SK-MEL-5 (cell line): ENCODE measurements around the gene AR. TPM values are rescaled to one million over a fixed set of nuclear protein-coding genes. Genes with fewer than 3 reads are reported as not detected.

ENCODE experiments used
- DNase-seq: peaks from one replicate; pipeline ENCODE4 v3.0.0-alpha.2; 2016; ENCODE audit warnings: low read depth, low spot score
- in situ Hi-C: cut with HindIII; loops from 2 replicates; pipeline ENCODE4 v1.10.0; 2016; ENCODE audit warnings: low sequenced_read_pairs, high pct_unique_total_duplicates, low pct_unique_long_range_greater_than_20kb
- total RNA-seq: library from RNA; depleted of rRNA; stranded (reverse); fragments of >200 nt; shearing (Covaris generic); gene quantifications from 2 replicates; pipeline ENCODE4 v1.2.3, GENCODE V29; 2014

The AR gene
- total RNA-seq, 1 experiment from 2014 or later: 0.21 TPM

DNA sequence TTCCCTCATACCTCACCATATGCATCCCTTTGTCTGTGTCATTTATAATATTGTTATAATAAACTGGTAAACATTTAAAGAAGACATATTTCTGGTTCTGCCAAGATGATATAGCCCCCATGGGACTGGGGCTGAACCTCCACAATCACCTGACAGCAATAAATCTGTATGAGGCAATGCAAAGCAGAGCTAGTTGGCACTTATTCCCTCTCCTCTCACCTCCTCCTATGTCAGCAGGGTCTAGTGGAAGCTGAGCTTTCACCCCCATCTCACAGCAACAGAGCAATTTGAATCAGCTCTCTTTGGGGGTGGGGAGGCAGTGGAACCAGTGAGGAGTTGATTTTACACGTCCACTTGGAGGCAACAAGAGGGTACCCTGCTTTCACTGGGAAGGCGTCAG, 206.9 kb downstream of the AR start:
- in situ Hi-C loops: no loop called here
- no peak for DNase-seq

DNA sequence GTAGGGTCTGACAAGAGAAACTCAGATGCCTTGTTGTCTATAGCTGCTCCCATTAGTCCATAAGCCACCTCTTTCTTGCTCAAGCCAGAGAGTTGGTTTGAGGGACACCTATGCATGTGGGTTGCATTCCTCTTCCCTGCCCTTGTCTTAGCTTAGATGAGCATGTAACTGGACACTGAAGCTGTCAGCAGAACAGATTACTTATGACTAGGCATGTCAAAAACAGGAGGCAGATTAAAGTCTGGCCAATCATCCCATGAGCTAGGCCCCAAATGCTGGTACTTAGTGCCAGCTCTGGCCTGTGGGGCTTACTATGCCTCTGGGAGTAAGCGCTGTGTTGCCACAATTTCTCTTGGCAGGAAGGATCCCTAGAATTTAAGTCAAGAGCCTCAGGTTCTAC, 215.2 kb downstream of the AR start:
- in situ Hi-C loops: no loop called here
- no peak for DNase-seq

GRCh38 chrX:67777148-67777547, 233.3 kb downstream of the AR start:
- in situ Hi-C loops: no loop called here
- no peak for DNase-seq

DNA sequence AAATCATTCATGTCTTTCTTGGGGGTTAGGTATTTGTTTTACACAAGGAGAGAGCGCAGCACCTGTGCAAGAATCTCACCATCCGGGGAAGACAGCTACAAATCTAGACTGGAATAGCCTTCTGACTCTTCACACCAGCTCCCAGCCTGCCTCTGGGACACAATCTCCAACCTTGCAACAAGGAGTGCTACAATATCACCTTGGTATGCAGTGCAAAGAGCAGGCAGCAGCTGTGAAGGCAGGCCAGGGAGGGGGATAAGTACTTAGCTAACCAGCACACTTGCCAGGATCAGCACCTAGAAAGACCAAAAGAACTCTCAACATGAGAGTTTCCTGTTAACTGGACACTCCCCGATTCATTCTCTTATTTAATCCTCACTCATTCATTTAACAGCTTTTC, 235.3 kb downstream of the AR start:
- in situ Hi-C loops: no loop called here
- DNase-seq: no peak
